IMR-90 (cell line): Measurements from ENCODE around the gene PPP1R2.

ENCODE experiments used
- CEBPB ChIP-seq: IDR thresholded peaks from 2 replicates; pipeline ENCODE4 v1.6.1; 2012; ENCODE audit warnings: low read depth, low read length, improper control_type of control experiment
- CTCF ChIP-seq: conservative IDR thresholded peaks from 2 replicates; pipeline ENCODE4 v1.5.1; 2012; ENCODE audit warnings: mild to moderate bottlenecking, low read depth, low read length, improper control_type of control experiment

DNA sequence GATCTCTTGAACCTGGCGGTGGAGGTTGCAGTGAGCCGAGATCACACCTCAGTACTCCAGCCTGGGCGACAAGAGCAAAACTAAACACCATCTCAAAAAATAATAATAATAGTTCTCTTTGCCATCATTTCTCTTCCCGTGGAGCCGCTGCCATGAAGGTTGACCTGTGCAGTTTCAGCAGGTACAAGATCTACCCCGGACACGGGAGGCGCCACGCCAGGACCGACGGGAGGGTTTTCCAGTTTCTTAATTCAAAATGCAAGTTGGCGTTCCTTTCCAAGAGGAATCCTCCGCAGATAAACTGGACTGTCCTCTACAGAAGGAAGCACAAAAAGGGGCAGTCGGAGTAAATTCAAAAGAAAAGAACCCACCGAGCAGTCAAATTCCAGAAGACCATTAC, 11.3 kb upstream of the PPP1R2 start:
- TF ChIP-seq CTCF = no peak
- TF ChIP-seq CEBPB = no peak
